ENCODE data around the gene GAS6.

The GAS6 gene

DNA sequence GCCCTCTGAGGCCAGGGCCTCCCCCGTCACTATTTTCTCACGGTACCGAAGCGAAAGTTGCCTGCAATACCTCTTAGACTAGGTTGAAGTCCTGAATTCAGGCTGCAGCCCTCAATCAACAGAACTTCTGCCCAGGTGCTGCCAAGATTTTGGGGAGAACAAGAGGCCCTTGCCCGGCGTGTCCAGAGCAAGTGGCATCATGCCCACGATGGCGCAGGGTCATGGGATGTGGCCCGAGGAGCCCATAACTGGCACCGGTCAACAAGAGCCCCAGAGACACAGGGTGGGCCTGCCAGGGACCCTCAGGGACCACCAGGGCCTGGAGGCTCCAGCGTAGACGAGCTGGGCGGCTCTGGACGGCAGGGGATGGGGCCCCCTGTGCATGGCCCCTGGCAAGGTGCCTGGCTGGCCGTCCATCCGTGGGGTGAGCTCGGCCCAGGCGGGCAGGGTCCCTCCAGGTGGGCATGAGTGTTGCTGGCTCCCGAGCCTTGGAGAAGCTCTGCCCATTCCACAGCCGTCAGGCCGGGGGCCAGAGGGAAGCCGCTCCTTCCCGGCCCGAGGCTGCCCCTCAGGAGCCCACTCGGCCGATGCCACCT lies 45.1 kb downstream of the GAS6 start:
- Histone ChIP-seq H3K4me2 (ENCODE audit: low read length) (no peak overlapping the region), H3K4me1 (ENCODE audit: low read length) (peaks cover 7% of the 10 kb centered on the region), H4K20me1 (ENCODE audit: insufficient read depth, low read length) (peaks cover 64% of the 10 kb centered on the region), H2AFZ (ENCODE audit: low read depth, low read length) (no peak overlapping the region), H3K4me3 (ENCODE audit: low read length) (no peak overlapping the region), H3K27ac (ENCODE audit: low read length) (no peak overlapping the region), H3K9me3 (ENCODE audit: insufficient read depth, low read length) (no peaks in the 10 kb centered on the region), H3K27me3 (ENCODE audit: low read depth, low read length) (no peaks in the 10 kb centered on the region), H3K79me2 (ENCODE audit: low read length) (peaks cover 85% of the 10 kb centered on the region), H3K36me3 (replicated peaks; ENCODE audit: low read depth, low read length) (peaks cover 56% of the 10 kb centered on the region), H3K9ac (ENCODE audit: low read length) (no peak overlapping the region)
- TF ChIP-seq, protein P1, sequence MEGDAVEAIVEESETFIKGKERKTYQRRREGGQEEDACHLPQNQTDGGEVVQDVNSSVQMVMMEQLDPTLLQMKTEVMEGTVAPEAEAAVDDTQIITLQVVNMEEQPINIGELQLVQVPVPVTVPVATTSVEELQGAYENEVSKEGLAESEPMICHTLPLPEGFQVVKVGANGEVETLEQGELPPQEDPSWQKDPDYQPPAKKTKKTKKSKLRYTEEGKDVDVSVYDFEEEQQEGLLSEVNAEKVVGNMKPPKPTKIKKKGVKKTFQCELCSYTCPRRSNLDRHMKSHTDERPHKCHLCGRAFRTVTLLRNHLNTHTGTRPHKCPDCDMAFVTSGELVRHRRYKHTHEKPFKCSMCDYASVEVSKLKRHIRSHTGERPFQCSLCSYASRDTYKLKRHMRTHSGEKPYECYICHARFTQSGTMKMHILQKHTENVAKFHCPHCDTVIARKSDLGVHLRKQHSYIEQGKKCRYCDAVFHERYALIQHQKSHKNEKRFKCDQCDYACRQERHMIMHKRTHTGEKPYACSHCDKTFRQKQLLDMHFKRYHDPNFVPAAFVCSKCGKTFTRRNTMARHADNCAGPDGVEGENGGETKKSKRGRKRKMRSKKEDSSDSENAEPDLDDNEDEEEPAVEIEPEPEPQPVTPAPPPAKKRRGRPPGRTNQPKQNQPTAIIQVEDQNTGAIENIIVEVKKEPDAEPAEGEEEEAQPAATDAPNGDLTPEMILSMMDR (IDR thresholded peaks at IDR 0.05; ENCODE audit: low read depth, low read length) = no peak
- TF ChIP-seq EZH2phosphoT487 (IDR thresholded peaks at IDR 0.05; ENCODE audit: low read depth) = no peak

DNA sequence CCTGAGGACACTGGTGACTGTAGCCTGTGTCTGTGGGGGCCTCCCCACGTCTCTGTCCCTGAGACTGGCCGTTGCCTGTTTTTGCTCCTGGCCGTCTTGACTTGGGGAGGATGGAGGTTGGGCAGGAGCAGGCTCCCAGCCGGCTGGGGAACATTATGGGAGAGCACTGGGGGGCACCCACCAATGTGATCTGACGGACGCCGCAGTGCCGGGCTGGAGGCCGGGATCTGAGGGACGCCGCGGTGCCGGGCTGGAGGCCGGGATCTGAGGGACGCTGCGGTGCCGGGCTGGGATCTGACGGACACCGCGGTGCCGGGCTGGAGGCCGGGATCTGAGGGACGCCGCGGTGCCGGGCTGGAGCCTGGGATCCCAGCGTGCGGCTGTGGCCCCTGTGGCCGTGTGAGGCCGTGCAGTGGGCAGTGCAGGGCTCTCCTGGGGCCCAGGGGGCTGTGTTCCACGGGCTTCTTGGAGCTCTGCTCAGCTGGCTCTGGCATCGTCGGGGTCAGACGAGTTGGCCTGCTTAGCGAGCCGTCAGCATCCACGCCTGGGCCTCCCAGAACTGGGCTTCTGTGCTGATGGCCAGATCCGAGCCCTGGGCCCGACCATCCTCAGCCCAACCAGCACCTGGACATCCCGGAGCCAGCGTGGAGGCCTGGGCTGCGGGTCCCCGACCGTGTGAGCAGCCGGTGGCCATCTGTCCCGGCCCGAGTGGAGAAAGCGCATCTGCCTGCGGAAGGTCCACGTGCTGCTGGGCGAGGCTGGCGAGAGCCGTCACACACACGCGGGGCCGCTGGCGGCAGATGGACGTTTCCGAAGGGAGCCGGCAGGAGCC lies 45.8 kb downstream of the GAS6 start:
- Histone ChIP-seq H3K27ac (ENCODE audit: low read length) (no peak overlapping the region), H3K79me2 (ENCODE audit: low read length) (peaks cover 78% of the 10 kb centered on the region), H3K27me3 (ENCODE audit: low read depth, low read length) (no peaks in the 10 kb centered on the region)

DNA sequence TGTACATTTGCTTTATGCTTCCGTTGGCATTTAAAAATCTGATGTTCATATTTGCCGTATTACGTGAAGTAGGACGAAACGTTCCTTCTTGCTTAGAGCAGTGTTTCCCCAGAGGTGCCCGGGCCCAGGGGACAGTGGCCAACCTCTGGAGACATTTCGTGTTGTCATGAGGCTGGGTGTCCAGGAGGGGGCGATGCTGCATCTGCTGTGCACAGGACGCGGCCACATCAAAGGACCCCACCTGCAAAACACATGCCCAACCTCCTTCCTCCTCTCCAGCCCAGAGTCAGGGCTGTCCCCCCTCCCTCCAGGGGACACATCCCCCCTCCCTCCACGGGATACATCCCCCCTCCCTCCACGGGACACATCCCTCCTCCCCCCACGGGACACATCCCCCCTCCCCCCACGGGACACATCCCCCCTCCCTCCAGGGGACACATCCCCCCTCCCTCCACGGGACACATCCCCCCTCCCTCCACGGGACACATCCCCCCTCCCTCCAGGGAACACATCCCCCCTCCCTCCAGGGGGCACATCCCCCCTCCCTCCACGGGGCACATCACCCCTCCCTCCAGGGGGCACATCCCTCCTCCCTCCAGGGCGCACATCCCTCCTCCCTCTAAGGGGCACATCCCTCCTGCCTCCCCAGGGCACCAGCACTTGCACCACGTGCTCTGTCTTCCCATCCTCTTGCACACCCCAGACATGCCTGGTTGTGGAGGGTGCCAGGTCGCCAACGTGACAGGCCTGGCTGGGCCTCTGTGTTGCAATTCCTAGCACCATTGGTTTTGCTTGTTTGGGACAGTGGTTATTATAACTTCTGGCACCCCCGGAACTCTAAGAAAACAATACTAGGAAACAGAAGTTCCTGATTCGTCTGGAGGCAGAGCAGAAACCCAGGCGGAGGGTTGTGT lies 46.7 kb downstream of the GAS6 start:
- peak overlapping the region; percentile 69; the same call in 1 of the 2 replicates for H3K27ac ChIP-seq (ENCODE audit: low read length)
- H3K36me3 ChIP-seq (replicated peaks; ENCODE audit: low read depth, low read length) = peaks cover 52% of the 10 kb centered on the region
- H3K4me2 ChIP-seq (ENCODE audit: low read length) = peak overlapping the region; percentile 96
- H4K20me1 ChIP-seq (ENCODE audit: insufficient read depth, low read length) = peaks cover 53% of the 10 kb centered on the region
- H3K4me3 ChIP-seq (ENCODE audit: low read length) = peak overlapping the region; percentile 98
- no peaks in the 10 kb centered on the region for H3K9me3 ChIP-seq (ENCODE audit: insufficient read depth, low read length)
- no peak for TF ChIP-seq EZH2phosphoT487 (IDR thresholded peaks at IDR 0.05; ENCODE audit: low read depth)
- TF ChIP-seq, protein P1 (IDR thresholded peaks at IDR 0.05; ENCODE audit: low read depth, low read length) = peak; percentile 80
- no peak overlapping the region for H2AFZ ChIP-seq (ENCODE audit: low read depth, low read length)
- H3K9ac ChIP-seq (ENCODE audit: low read length) = peak overlapping the region; percentile 94
- peaks cover 70% of the 10 kb centered on the region for H3K79me2 ChIP-seq (ENCODE audit: low read length)
- peaks cover 7% of the 10 kb centered on the region for H3K4me1 ChIP-seq (ENCODE audit: low read length)
- H3K27me3 ChIP-seq (ENCODE audit: low read depth, low read length) = no peaks in the 10 kb centered on the region

More for the DNA sequence above, 45.8 kb downstream of the GAS6 start:
- Histone ChIP-seq H3K4me2 (ENCODE audit: low read length) (no peak overlapping the region), H2AFZ (ENCODE audit: low read depth, low read length) (no peak overlapping the region), H3K4me3 (ENCODE audit: low read length) (no peak overlapping the region), H3K9me3 (ENCODE audit: insufficient read depth, low read length) (no peaks in the 10 kb centered on the region), H3K9ac (ENCODE audit: low read length) (no peak overlapping the region), H3K36me3 (replicated peaks; ENCODE audit: low read depth, low read length) (peaks cover 56% of the 10 kb centered on the region), H3K4me1 (ENCODE audit: low read length) (peaks cover 7% of the 10 kb centered on the region), H4K20me1 (ENCODE audit: insufficient read depth, low read length) (peaks cover 58% of the 10 kb centered on the region)
- TF ChIP-seq, protein P1 (IDR thresholded peaks at IDR 0.05; ENCODE audit: low read depth, low read length) = no peak
- TF ChIP-seq EZH2phosphoT487 (IDR thresholded peaks at IDR 0.05; ENCODE audit: low read depth) = no peak

Data from OCI-LY3 (cell line).